GDM1 (cell line): Measurements from ENCODE around the gene CAMTA2.
"Not testable (repeated sequence)": the region's sequence is repeated elsewhere in the genome, so short reads cannot be mapped to it uniquely, and the experiment has no call there.

Experiments
- DNase-seq: peaks from one replicate; lab custom pipeline; 2025; lab: John Stamatoyannopoulos, UW

The CAMTA2 gene

GRCh38 chr17:4986951-4987766 is at the start of gene CAMTA2:
TSS of gene CAMTA2 (minus strand) at chr17:4987675. CDS start at chr17:4986222, 1,453 bp downstream.
- peak; percentile 80 for DNase-seq

- DNase-seq = no peak
Observed at GRCh38 chr17:5035315-5035714, 47.8 kb upstream of the CAMTA2 start, which contains the start of gene SLC52A1. TSS of gene SLC52A1 (minus strand) at chr17:5035426. CDS start at chr17:5034606, 820 bp downstream.

- no peak for DNase-seq
Observed at GRCh38 chr17:5034651-5035050, 47.2 kb upstream of the CAMTA2 start.

- DNase-seq = no peak
Observed at GRCh38 chr17:5034063-5034462, 46.6 kb upstream of the CAMTA2 start.

GRCh38 chr17:5033352-5034015 is 46.0 kb upstream of the CAMTA2 start:
- no peak for DNase-seq

- DNase-seq = no peak
Observed at GRCh38 chr17:5032865-5033264, 45.4 kb upstream of the CAMTA2 start.

DNA sequence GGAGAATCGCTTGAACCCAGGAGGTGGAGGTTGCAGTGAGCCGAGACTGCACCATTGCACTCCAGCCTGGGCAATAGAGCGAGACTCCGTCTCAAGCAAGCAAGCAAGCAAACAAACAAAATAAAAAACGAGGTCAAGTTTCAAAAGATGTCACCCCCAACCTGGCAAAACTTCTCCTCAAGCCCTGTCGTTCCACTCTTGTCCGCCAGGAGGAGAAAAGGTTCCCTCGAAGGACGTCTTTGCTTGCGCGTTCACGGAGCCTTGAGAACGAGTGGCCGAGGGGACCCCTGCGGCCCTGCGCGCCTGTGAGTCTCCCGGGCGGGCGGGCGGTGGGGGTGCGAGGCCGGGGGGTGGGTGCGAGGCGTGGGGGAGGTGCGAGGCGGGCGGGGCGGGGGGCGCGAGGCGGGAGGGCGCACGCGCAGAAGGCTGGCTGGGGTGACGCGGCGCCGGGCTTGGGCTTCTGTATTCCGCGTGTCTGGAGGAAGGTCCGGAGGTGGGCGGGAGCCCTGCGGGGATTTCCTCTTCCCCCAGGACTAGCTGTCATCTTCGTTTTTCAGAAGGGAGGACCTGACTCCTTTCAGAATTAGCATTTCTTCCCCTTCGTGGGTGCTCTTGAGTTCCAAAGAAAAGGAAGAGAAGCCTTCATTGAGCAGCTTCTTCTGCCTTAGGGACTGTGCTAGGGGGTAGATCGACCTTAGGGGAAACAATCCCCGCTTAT is 44.0 kb upstream of the CAMTA2 start:
- peak; percentile 87 for DNase-seq

GRCh38 chr17:5030168-5030567 is 42.7 kb upstream of the CAMTA2 start:
- DNase-seq = not testable (repeated sequence)

DNA sequence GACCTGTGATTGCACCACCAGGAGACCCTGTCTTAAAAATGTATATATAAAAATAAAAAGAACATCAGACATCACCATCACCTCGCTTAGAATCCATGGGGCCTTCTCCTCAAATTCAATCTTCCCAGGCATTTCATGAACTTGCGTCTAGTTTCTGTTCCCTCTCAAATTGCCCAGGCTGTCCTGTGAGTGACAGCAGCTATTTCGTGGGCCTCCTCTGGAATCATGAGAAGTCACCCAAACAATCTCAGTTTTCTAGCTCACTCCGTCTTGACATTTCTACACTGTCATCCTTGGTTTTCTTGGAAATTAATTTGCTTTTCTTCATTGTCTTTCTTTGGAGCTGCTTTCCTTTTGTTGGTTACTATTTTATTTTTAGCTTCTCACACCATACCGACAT is 40.4 kb upstream of the CAMTA2 start:
- DNase-seq = no peak

DNA sequence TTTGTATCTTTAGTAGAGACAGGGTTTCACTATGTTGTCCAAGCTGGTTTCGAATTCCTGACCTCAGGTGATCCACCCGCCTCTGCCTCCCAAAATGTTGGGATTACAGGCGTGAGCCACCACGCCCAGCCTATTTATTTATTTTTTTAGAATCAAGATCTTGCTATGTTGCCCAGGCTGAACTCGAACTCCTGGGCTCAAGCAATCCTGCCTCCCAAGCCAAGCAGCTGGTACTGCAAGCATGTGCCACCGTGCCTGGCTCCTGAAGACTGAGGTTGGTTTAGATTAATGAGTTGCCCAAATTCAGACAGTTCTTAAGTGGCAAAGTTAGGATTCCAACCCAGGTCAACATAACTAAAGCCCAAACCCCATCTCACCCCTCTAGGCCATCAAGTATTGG is 39.8 kb upstream of the CAMTA2 start:
- DNase-seq = no peak

DNA sequence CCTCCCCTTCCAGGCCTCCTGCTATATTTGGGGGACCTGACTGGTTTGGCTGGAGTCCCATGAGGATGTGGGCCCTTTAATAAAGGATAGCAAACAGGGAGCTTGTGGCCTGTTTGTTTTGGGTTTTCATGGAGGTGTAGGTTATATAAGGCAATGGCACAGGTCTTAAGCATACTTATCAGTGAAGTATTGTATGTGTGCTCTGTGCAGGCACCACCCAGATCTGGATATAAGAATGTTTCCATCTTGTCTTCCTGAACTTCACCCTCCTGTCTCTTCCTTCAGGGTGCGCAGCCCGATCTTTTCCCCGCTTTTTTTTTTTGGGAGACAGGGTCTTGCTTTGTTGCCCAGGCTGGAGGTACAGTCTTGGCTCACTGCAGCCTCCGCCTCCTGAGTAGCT is 37.1 kb upstream of the CAMTA2 start:
- DNase-seq = no peak

- DNase-seq = no peak
Observed at GRCh38 chr17:5023588-5024147, 36.2 kb upstream of the CAMTA2 start.

GRCh38 chr17:5022171-5022711 is 34.8 kb upstream of the CAMTA2 start:
- no peak for DNase-seq

GRCh38 chr17:5020502-5021023 is 33.1 kb upstream of the CAMTA2 start:
- DNase-seq = no peak

- DNase-seq = no peak
Observed at GRCh38 chr17:5019475-5019956, 32.0 kb upstream of the CAMTA2 start.

DNA sequence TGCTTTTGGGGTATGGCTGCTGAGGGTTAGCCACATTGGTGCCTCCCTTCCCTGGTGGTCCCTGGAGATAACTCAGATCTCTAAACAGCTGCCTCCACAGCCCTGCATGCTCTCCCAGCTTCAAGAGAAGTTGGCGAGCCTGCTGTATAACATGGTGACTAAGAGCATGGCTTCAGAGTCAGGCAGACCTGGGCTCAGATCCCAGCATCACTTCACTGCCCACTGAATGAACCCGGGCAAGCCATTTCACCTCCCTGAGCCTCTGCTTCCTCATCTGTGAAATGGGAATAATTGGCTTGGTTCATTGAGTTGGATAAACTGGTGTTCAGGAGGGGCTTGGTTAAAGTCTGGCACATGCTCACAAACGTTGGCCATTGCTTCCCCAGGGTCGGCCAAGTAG is 26.9 kb upstream of the CAMTA2 start:
- DNase-seq = no peak

- no peak for DNase-seq
Observed at GRCh38 chr17:5011928-5012327, 24.5 kb upstream of the CAMTA2 start.

DNA sequence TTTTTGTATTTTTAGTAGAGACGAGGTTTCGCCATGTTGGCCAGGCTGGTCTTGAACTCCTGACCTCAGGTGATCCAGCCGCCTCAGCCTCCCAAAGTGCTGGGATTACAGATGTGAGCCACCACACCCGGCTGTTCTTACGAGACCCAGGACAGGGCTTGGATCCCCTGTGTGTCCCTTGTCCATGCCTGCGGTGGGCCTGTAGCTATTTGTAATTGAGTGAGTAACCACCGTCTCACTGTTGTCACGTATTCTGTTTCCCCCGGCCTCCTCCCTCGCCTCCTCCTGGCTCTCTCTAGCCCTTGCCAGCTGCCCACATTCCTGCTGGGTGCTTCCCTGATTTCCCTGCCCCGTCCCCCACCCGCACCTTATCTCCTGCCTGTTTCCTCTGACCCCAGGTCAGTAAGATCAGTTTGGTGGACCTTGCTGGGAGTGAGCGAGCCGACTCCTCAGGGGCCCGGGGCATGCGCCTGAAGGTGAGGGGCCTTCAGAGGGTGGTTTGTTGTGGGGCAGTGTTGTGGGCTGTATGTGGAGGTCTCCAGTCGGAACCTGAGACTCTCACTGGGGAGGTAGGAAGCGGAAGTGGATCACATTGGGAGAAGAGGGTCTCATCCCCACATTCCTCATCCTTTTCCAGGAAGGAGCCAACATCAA is 15.9 kb upstream of the CAMTA2 start:
- DNase-seq = no peak

- DNase-seq = no peak
Observed at GRCh38 chr17:5002121-5002788, 14.8 kb upstream of the CAMTA2 start.

DNA sequence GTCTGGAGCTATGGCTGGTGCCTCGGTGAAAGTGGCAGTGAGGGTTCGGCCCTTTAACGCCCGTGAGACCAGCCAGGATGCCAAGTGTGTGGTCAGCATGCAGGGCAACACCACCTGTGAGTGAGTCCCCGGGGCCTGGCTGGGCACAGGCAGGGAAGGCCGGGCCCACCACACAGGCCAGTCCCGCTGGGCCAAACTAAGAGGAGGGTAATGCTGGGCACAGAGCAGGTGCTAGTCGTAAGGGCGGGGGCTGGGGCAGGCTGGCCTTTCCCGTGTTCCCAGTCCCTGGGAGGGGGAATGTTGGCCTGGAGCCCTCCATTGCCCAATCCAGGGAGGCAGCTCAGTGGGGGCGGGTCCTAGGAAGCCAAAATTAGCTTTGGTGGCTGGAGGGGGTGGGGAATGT is 12.8 kb upstream of the CAMTA2 start:
- no peak for DNase-seq
